Heart right ventricle (tissue), 16 donors: ENCODE results near the gene PHKB. TPM values are rescaled to one million over a fixed set of nuclear protein-coding genes. Genes with fewer than 3 reads are reported as not detected.

Experiments
- ATAC-seq, 8 donors: fragments of 200-7000 bp; cut with Tn5 transposase; one replicate each; pipeline ENCODE4 v1.9.1; 2020; ENCODE audit warnings: mild to moderate bottlenecking in 8 of 8, moderate library complexity in 8 of 8, moderate number of reproducible peaks in 1 of 8
- DNase-seq, 2 donors: peaks; one replicate each; pipeline ENCODE4 v3.0.0-alpha.2; 2020
- H3K27ac ChIP-seq, 10 donors: fragments of 200-600 bp; sonication (generic) in 2 of 10; one replicate each; pipeline versions ENCODE4 v1.5.0 to v1.8.0; 2020 to 2022; ENCODE audit warnings: mild to moderate bottlenecking in 3 of 10
- H3K27me3 ChIP-seq, 7 donors: fragments of 200-600 bp; one replicate each; pipeline ENCODE4 v1.8.0; 2021 to 2022; ENCODE audit warnings: mild to moderate bottlenecking in 2 of 7
- H3K36me3 ChIP-seq, 9 donors: fragments of 200-600 bp; sonication (generic) in 1 of 9; one replicate each; pipeline versions ENCODE4 v1.5.0 to v1.8.0; 2020 to 2022; ENCODE audit warnings: mild to moderate bottlenecking in 2 of 9
- H3K4me1 ChIP-seq, 9 donors: fragments of 200-600 bp; sonication (generic) in 1 of 9; one replicate each; pipeline versions ENCODE4 v1.5.0 to v1.8.0; 2020 to 2022; ENCODE audit warnings: mild to moderate bottlenecking in 4 of 9
- H3K4me3 ChIP-seq, 10 donors: fragments of 200-600 bp; sonication (generic) in 2 of 10; one replicate each; pipeline versions ENCODE4 v1.5.0 to v1.8.0; 2020 to 2022; ENCODE audit warnings: mild to moderate bottlenecking in 7 of 10, moderate library complexity in 2 of 10
- H3K9me3 ChIP-seq, 11 donors: fragments of 200-600 bp in 10 of 11; sonication (generic) in 2 of 11; one replicate each; pipeline versions ENCODE4 v1.5.0 to v1.8.0; 2013 to 2022; ENCODE audit warnings: mild to moderate bottlenecking in 2 of 11, control low read depth in 1 of 11, moderate library complexity in 1 of 11
- CTCF ChIP-seq, 9 donors: fragments of 200-600 bp; sonication (generic) in 2 of 9; IDR thresholded peaks; one replicate each; pipeline versions ENCODE4 v1.5.0 to v1.8.0; 2021 to 2022; ENCODE audit warnings: antibody characterized with exemption in 9 of 9, mild to moderate bottlenecking in 5 of 9, moderate library complexity in 1 of 9
- WGBS, 2 donors: extraction: QIAGEN DNeasy Blood & Tissue Kit; methylation state at CpG; one replicate each; pipeline ENCODE4 v1.1.7; 2013; ENCODE audit warnings: inconsistent platforms in 1 of 2; 5-methylcytosine and 5-hydroxymethylcytosine counted together
- intact Hi-C, 10 donors: fragments of 100-400 bp; cut with DNase I; formaldehyde crosslinking; loops; one replicate each; pipeline versions ENCODE4 v1.11.1 to v1.14.2; 2022
- polyA plus RNA-seq, 2 donors: library from polyadenylated mRNA; stranded (reverse); fragments of 200-250 nt; gene quantifications; one replicate each; pipeline ENCODE4 v1.2.3, GENCODE V29; 2013
- total RNA-seq, 10 donors: library from RNA; stranded (reverse); fragmentation: NEBNext Ultra II Directional in 3 of 10; extraction: Animal tissue kit (Norgen Biotek cat#: 25700) in 3 of 10; gene quantifications; one replicate each; pipeline versions ENCODE4 v1.2.1 to v1.2.4, GENCODE V29; 2021 to 2023
- donor health status: Arrhythmogenic right ventricular cardiomyopathy.
- donor health status: ischemic (EF 13 %, LVEDD 7.1; RV severe dilation, severe dysfunction).
- donor health status: healthy with polysubstance abuse.
- donor health status: DM: no; HTN: yes; CAD: no.
- donor health status: DM: no; HTN: no; CAD: no.
- donor health status: ischemic (EF 25% LVEDD 6.9; RV normal size, moderate dysfunction).
- donor health status: ischemic (EF 25% LVEDD 5.7; RV mildly dilated, moderate dysfunction).
- donor health status: healthy.
- donor health status: DM: yes; HTN: yes; CAD: no.
- donor health status: Ischemic cardiomyopathy.
- donor health status: ischemic (EF 35%, LVEDD 5.7; RV mildly dilated, moderate dysfunction).
- donor health status: nonischemic (EF 11% LVEDD 7.7; RV severe dilation, severe dysfunction).
- donor health status: DM: yes; HTN: yes; CAD: no.
- donor health status: PGD.
- donor health status: ischemic (EF 29% LVEDD 5.4; RV normal size, mild dysfunction).
- donor health status: nonischemic (EF 23%, LVEDD 6.1; RV moderate dilation, normal function).

Gene PHKB
- total and polyA plus RNA-seq, 12 donors: 16.9 to 76.6 (median 63.6) TPM

GRCh38 chr16:47750371-47750770 lies 289.2 kb downstream of the PHKB start:
- WGBS, 2 donors: 83 to 84% methylated on average over 3 of the region's 3 CpGs
- Histone ChIP-seq H3K36me3 (no peaks in the 10 kb centered on the region), H3K27me3 (no peaks in the 10 kb centered on the region), H3K4me1 (no peaks in the 10 kb centered on the region), H3K27ac (no peak overlapping the region), H3K4me3 (no peak overlapping the region), H3K9me3 (no peaks in the 10 kb centered on the region)
- no peak for DNase-seq
- intact Hi-C loops: no loop called here
- no peak for TF ChIP-seq CTCF (IDR thresholded peaks at IDR 0.05)
- no peak for ATAC-seq

Other genes with a start within 250 kb of the PHKB start
- 10 to 100 TPM; 64.2 to 94.5 (median 75.4) TPM for gene ITFG1, start 268 bp upstream of the PHKB start, total RNA-seq
- 10 to 100 TPM; 10.1 to 28.1 TPM for gene ITFG1, start 268 bp upstream of the PHKB start, polyA plus RNA-seq